Stomach (tissue), 4 donors: ENCODE measurements around the gene HPD.

Source experiments
- EP300 ChIP-seq: sonication (generic); formaldehyde crosslinking; IDR thresholded peaks from one replicate; pipeline ENCODE4 v1.6.1; 2017; ENCODE audit warnings: antibody characterized with exemption
- POLR2A ChIP-seq, 4 donors: fragments of 450-650 bp; IDR thresholded peaks; one replicate each; pipeline ENCODE4 v1.6.1; 2016; ENCODE audit warnings: antibody characterized with exemption in 4 of 4, control low read depth in 2 of 4, mild to moderate bottlenecking in 1 of 4, moderate library complexity in 1 of 4
- TF ChIP-seq, protein P1 (sequence below), 7 experiments: fragments of 450-650 bp in 4 of 7; fragments of 200-600 bp in 3 of 7; sonication (generic) in 3 of 7; IDR thresholded peaks; one replicate each; pipeline ENCODE4 v1.5.1; 2016 to 2019; ENCODE audit warnings: antibody characterized with exemption in 7 of 7, control low read depth in 2 of 7, mild to moderate bottlenecking in 1 of 7

DNA sequence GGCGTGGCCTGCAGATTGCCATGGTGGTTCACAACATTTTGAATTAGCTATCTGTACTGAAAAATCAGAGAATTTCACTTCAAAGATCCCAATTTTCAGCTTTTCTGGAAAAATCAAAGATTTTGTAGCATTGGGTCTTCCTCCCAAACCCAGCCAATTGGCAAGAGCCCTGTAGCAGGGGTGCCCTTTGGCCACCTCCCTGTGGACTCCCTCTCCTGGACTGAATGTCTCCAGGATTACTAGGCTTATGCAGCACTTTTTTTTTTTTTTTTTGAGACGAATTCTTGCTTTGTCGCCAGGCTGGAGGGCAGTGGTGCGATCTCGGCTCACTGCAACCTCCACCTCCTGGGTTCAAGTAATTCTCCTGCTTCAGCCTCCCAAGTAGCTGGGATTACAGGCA lies 39.6 kb upstream of the HPD start:
- TF ChIP-seq, protein P1, sequence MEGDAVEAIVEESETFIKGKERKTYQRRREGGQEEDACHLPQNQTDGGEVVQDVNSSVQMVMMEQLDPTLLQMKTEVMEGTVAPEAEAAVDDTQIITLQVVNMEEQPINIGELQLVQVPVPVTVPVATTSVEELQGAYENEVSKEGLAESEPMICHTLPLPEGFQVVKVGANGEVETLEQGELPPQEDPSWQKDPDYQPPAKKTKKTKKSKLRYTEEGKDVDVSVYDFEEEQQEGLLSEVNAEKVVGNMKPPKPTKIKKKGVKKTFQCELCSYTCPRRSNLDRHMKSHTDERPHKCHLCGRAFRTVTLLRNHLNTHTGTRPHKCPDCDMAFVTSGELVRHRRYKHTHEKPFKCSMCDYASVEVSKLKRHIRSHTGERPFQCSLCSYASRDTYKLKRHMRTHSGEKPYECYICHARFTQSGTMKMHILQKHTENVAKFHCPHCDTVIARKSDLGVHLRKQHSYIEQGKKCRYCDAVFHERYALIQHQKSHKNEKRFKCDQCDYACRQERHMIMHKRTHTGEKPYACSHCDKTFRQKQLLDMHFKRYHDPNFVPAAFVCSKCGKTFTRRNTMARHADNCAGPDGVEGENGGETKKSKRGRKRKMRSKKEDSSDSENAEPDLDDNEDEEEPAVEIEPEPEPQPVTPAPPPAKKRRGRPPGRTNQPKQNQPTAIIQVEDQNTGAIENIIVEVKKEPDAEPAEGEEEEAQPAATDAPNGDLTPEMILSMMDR (IDR thresholded peaks at IDR 0.05) = no peak
- no peak for TF ChIP-seq POLR2A (IDR thresholded peaks at IDR 0.05)
- TF ChIP-seq EP300 = no peak
